IMR-90 (cell line): ENCODE results near the gene KIF16B. TPM values are rescaled to one million over a fixed set of nuclear protein-coding genes. Genes with fewer than 3 reads are reported as not detected.

Experiments used
- ATAC-seq: fragments of 200-7000 bp; cut with Tn5 transposase; 2 replicates; pipeline ENCODE4 v1.9.1; 2020; ENCODE audit warnings: low read depth, mild to moderate bottlenecking, moderate library complexity
- BruUV-seq: library from RNA; stranded (reverse); fragments of 400-500 nt; replicated peaks from 2 replicates; lab custom pipeline; 2021; lab: Mats Ljungman, UMichigan
- CTCF ChIA-PET: fragments of 300-600 bp; formaldehyde crosslinking; extraction: SDS; loops from one replicate; lab custom pipeline; 2021; ENCODE audit warnings: antibody characterized with exemption; lab: Yijun Ruan, JAX
- POLR2A ChIA-PET: fragments of 300-600 bp; sonication (Branson Sonifier 250); formaldehyde crosslinking; loops from one replicate; lab custom pipeline; 2022; ENCODE audit warnings: antibody characterized with exemption; ENCODE audit not compliant: unreplicated experiment; lab: Charles Lee
- DNase-seq: peaks from one replicate; pipeline ENCODE4 v3.0.0; 2013
- H2AFZ ChIP-seq: replicated peaks from 2 replicates; pipeline ENCODE3; 2013; ENCODE audit warnings: low read length, mild to moderate bottlenecking; ENCODE audit not compliant: poor library complexity
- H2AK5ac ChIP-seq: 2 replicates; pipeline ENCODE4 v1.6.1; 2013; ENCODE audit warnings: low read depth, low read length, inconsistent platforms
- H2AK9ac ChIP-seq: replicated peaks from 2 replicates; pipeline ENCODE3; 2013; ENCODE audit warnings: mild to moderate bottlenecking, low read depth, low read length, moderate library complexity; ENCODE audit not compliant: poor library complexity
- H2BK120ac ChIP-seq: 2 replicates; pipeline ENCODE4 v1.6.1; 2013; ENCODE audit warnings: low read depth, low read length, inconsistent platforms
- H2BK15ac ChIP-seq: 3 replicates; pipeline ENCODE4 v1.6.1; 2013; ENCODE audit warnings: low read depth, low read length, inconsistent platforms
- H2BK20ac ChIP-seq: 2 replicates; pipeline ENCODE4 v1.6.1; 2013; ENCODE audit warnings: low read depth, mild to moderate bottlenecking, inconsistent platforms, low read length, moderate library complexity
- H2BK5ac ChIP-seq: 2 replicates; pipeline ENCODE4 v1.6.1; 2013; ENCODE audit warnings: mild to moderate bottlenecking, low read depth, low read length, inconsistent platforms; ENCODE audit not compliant: poor library complexity, severe bottlenecking
- H3K14ac ChIP-seq: replicated peaks from 2 replicates; pipeline ENCODE4 v1.6.1; 2013; ENCODE audit warnings: low read depth, low read length, inconsistent platforms
- H3K18ac ChIP-seq: 2 replicates; pipeline ENCODE4 v1.6.1; 2013; ENCODE audit warnings: low read depth, low read length, control low read depth
- H3K23ac ChIP-seq: 2 replicates; pipeline ENCODE4 v1.6.1; 2013; ENCODE audit warnings: low read depth, low read length, inconsistent platforms
- H3K27ac ChIP-seq: 2 replicates; pipeline ENCODE4 v1.5.1; 2013; ENCODE audit warnings: mild to moderate bottlenecking, control low read depth, low read length; ENCODE audit not compliant: insufficient read depth
- H3K27me3 ChIP-seq: 2 replicates; pipeline ENCODE4 v1.6.1; 2013; ENCODE audit warnings: low read length; ENCODE audit not compliant: control insufficient read depth, insufficient read depth
- H3K36me3 ChIP-seq: 2 replicates; pipeline ENCODE4 v1.6.1; 2013; ENCODE audit warnings: low read length, mixed read lengths; ENCODE audit not compliant: control insufficient read depth, insufficient read depth
- H3K4ac ChIP-seq: 2 replicates; pipeline ENCODE4 v1.6.1; 2013; ENCODE audit warnings: low read depth, low read length, inconsistent platforms
- H3K4me1 ChIP-seq: 2 replicates; pipeline ENCODE4 v1.6.1; 2013; ENCODE audit warnings: low read length, mixed read lengths; ENCODE audit not compliant: control insufficient read depth, insufficient read depth
- H3K4me2 ChIP-seq: 2 replicates; pipeline ENCODE4 v1.6.1; 2013; ENCODE audit warnings: low read depth, mild to moderate bottlenecking, control low read depth, low read length, moderate library complexity
- H3K4me3 ChIP-seq: 2 replicates; pipeline ENCODE4 v1.5.1; 2013; ENCODE audit warnings: low read depth, mild to moderate bottlenecking, control low read depth, low read length, moderate library complexity; ENCODE audit not compliant: insufficient read depth
- H3K56ac ChIP-seq: 2 replicates; pipeline ENCODE4 v1.6.1; 2013; ENCODE audit warnings: low read length, inconsistent platforms; ENCODE audit not compliant: insufficient read depth; ENCODE audit errors: extremely low read depth
- H3K79me1 ChIP-seq, 2 experiments: 2 replicates each; pipeline ENCODE4 v1.6.1; 2013; ENCODE audit warnings: low read length in 2 of 2, inconsistent platforms in 1 of 2, low read depth in 1 of 2
- H3K9ac ChIP-seq: 2 replicates; pipeline ENCODE4 v1.6.1; 2013; ENCODE audit warnings: low read depth, low read length, control low read depth
- H3K9me1 ChIP-seq: 2 replicates; pipeline ENCODE4 v1.6.1; 2013; ENCODE audit warnings: low read length, inconsistent platforms; ENCODE audit not compliant: insufficient read depth
- H3K9me3 ChIP-seq: 2 replicates; pipeline ENCODE4 v1.6.1; 2013; ENCODE audit warnings: low read length; ENCODE audit not compliant: control insufficient read depth, insufficient read depth
- H4K20me1 ChIP-seq: 2 replicates; pipeline ENCODE4 v1.6.1; 2013; ENCODE audit warnings: low read length, inconsistent platforms; ENCODE audit not compliant: insufficient read depth
- H4K5ac ChIP-seq: 2 replicates; pipeline ENCODE4 v1.6.1; 2013; ENCODE audit warnings: mild to moderate bottlenecking, low read depth, low read length, control low read depth
- H4K8ac ChIP-seq, 2 experiments: 2 replicates each; pipeline ENCODE4 v1.6.1; 2013; ENCODE audit warnings: low read depth in 2 of 2, low read length in 2 of 2, control low read depth in 1 of 2, inconsistent platforms in 1 of 2
- H4K91ac ChIP-seq: 2 replicates; pipeline ENCODE4 v1.6.1; 2013; ENCODE audit warnings: low read depth, low read length, inconsistent platforms; ENCODE audit not compliant: insufficient read depth
- BHLHE40 ChIP-seq: fragments of 150-350 bp; IDR thresholded peaks from 2 replicates; pipeline ENCODE4 v1.6.1; 2016; ENCODE audit warnings: mild to moderate bottlenecking, low read depth, low read length
- CEBPB ChIP-seq: IDR thresholded peaks from 2 replicates; pipeline ENCODE4 v1.6.1; 2012; ENCODE audit warnings: low read depth, low read length, improper control_type of control experiment
- CHD1 ChIP-seq: IDR thresholded peaks from 2 replicates; pipeline ENCODE4 v1.6.1; 2012; ENCODE audit warnings: low read depth, low read length, improper control_type of control experiment
- CTCF ChIP-seq: conservative IDR thresholded peaks from 2 replicates; pipeline ENCODE4 v1.5.1; 2012; ENCODE audit warnings: mild to moderate bottlenecking, low read depth, low read length, improper control_type of control experiment
- ELK1 ChIP-seq: fragments of 150-350 bp; IDR thresholded peaks from 2 replicates; pipeline ENCODE4 v1.6.1; 2016; ENCODE audit warnings: low read depth, mild to moderate bottlenecking, low read length, moderate library complexity, borderline replicate concordance
- FOS ChIP-seq: fragments of 150-350 bp; IDR thresholded peaks from 2 replicates; pipeline ENCODE4 v1.6.1; 2016; ENCODE audit warnings: low read depth, low read length
- MAFK ChIP-seq: IDR thresholded peaks from 2 replicates; pipeline ENCODE4 v1.6.1; 2012; ENCODE audit warnings: low read depth, low read length, improper control_type of control experiment
- MAZ ChIP-seq: IDR thresholded peaks from 2 replicates; pipeline ENCODE4 v1.6.1; 2012; ENCODE audit warnings: low read depth, mild to moderate bottlenecking, low read length, improper control_type of control experiment, moderate library complexity, borderline replicate concordance
- MXI1 ChIP-seq: IDR thresholded peaks from 2 replicates; pipeline ENCODE4 v1.6.1; 2012; ENCODE audit warnings: low read depth, mild to moderate bottlenecking, low read length, moderate library complexity, borderline replicate concordance
- NFE2L2 ChIP-seq: fragments of 150-350 bp; IDR thresholded peaks from 2 replicates; pipeline ENCODE4 v1.6.1; 2016; ENCODE audit warnings: low read depth, mild to moderate bottlenecking, low read length
- POLR2A ChIP-seq: IDR thresholded peaks from 2 replicates; pipeline ENCODE4 v1.6.1; 2012; ENCODE audit warnings: mild to moderate bottlenecking, low read depth, low read length
- RAD21 ChIP-seq: IDR thresholded peaks from 2 replicates; pipeline ENCODE4 v1.6.1; 2012; ENCODE audit warnings: low read length, improper control_type of control experiment
- RCOR1 ChIP-seq: IDR thresholded peaks from 2 replicates; pipeline ENCODE4 v1.6.1; 2012; ENCODE audit warnings: mild to moderate bottlenecking, low read length, improper control_type of control experiment; ENCODE audit not compliant: insufficient replicate concordance
- RFX5 ChIP-seq: IDR thresholded peaks from 2 replicates; pipeline ENCODE4 v1.8.0; 2012; ENCODE audit warnings: low read depth, mild to moderate bottlenecking, low read length, moderate library complexity
- SMC3 ChIP-seq: fragments of 150-350 bp; IDR thresholded peaks from 2 replicates; pipeline ENCODE4 v1.6.1; 2016; ENCODE audit warnings: low read depth, mild to moderate bottlenecking, antibody characterized with exemption, low read length, moderate library complexity
- USF2 ChIP-seq: fragments of 150-350 bp; IDR thresholded peaks from 2 replicates; pipeline ENCODE4 v1.6.1; 2017; ENCODE audit warnings: mild to moderate bottlenecking, antibody characterized with exemption, low read length, low read depth
- WGBS, 2 experiments: methylation state at CpG; one replicate each; pipeline versions ENCODE4 v1.1.5 to v1.1.7; 2013; ENCODE audit warnings: missing lambda C conversion rate in 2 of 2; ENCODE audit not compliant: insufficient read length in 1 of 2; ENCODE audit errors: extremely low coverage in 2 of 2; 5-methylcytosine and 5-hydroxymethylcytosine counted together
- dilution Hi-C: fragments of 300-500 bp; cut with HindIII; formaldehyde crosslinking; loops from one replicate; pipeline ENCODE4 v1.14.3; 2018; ENCODE audit warnings: low sequenced_read_pairs; ENCODE audit not compliant: unreplicated experiment
- in situ Hi-C: fragments of 300-500 bp; cut with MboI; formaldehyde crosslinking; loops from 3 replicates; pipeline ENCODE4 v1.14.3; 2019; ENCODE audit warnings: low sequenced_read_pairs, inconsistent platforms, mixed read lengths
- intact Hi-C: fragments of 100-400 bp; cut with micrococcal nuclease; formaldehyde crosslinking; loops from 2 replicates; pipeline ENCODE4 v1.10.0; 2022
- polyA plus RNA-seq, 3 experiments: library from polyadenylated mRNA; depleted of rRNA; stranded (reverse); fragments of >200 nt; gene quantifications; 2 replicates each; pipeline ENCODE4 v1.2.3, GENCODE V29; 2012; ENCODE audit warnings: low replicate concordance in 1 of 3
- total RNA-seq: library from RNA; depleted of rRNA; stranded (reverse); fragments of >200 nt; gene quantifications from 2 replicates; pipeline ENCODE4 v1.2.3, GENCODE V29; 2012

KIF16B gene
- total and polyA plus RNA-seq, 2 of the 4 experiments (the other 2 are of a cell fraction): 4.7 to 10.0 TPM

GRCh38 chr20:16581241-16581640, 8.0 kb upstream of the KIF16B start:
- peaks cover under 1% of the 10 kb centered on the region; the same call in 1 of the 2 replicates for H3K27me3 ChIP-seq
- no peak overlapping the region for H3K9ac ChIP-seq
- no peak overlapping the region for H3K4ac ChIP-seq
- no peak overlapping the region for H4K91ac ChIP-seq
- no peak overlapping the region for H4K5ac ChIP-seq
- POLR2A ChIA-PET: no interaction called here
- no peaks in the 10 kb centered on the region for H4K20me1 ChIP-seq
- CTCF ChIA-PET: no interaction called here
- H3K27ac ChIP-seq: no peak overlapping the region
- BruUV-seq: no TSS peak
- no peak overlapping the region for H2AK9ac ChIP-seq
- dilution Hi-C loops (no loop called here), intact Hi-C loops (loop anchor here (5.0 kb wide), 1 partner anchor 36 kb away; no protein-coding TSS in a partner anchor), in situ Hi-C loops (no loop called here)
- H2AFZ ChIP-seq: no peak overlapping the region
- no peaks in the 10 kb centered on the region for H3K9me3 ChIP-seq
- H3K9me1 ChIP-seq: 0 out of 2 replicates have a peak, but pooled peaks cover 4% of the 10 kb centered on the region
- DNase-seq (no peak), ATAC-seq (no peak)
- no peak overlapping the region for H3K18ac ChIP-seq
- H2BK20ac ChIP-seq: no peak overlapping the region
- no peak overlapping the region for H4K8ac ChIP-seq
- no CpG with 5 or more reads among the region's 2 CpGs for WGBS, 2 experiments
- no peak overlapping the region for H3K4me3 ChIP-seq
- H3K36me3 ChIP-seq: no peaks in the 10 kb centered on the region
- TF ChIP-seq MAFK: no peak
- no peak for TF ChIP-seq RAD21
- no peak for TF ChIP-seq RFX5
- TF ChIP-seq FOS: no peak
- TF ChIP-seq CEBPB: no peak
- no peak for TF ChIP-seq ELK1
- no peak for TF ChIP-seq CHD1
- no peak for TF ChIP-seq BHLHE40
- TF ChIP-seq POLR2A: no peak
- no peak for TF ChIP-seq NFE2L2
- no peak for TF ChIP-seq RCOR1
- no peak for TF ChIP-seq MAZ
- no peak for TF ChIP-seq CTCF
- TF ChIP-seq MXI1: no peak
- TF ChIP-seq SMC3: no peak
- no peak for TF ChIP-seq USF2
- H3K4me2 ChIP-seq: no peak overlapping the region
- H3K56ac ChIP-seq: no peak overlapping the region
- no peak overlapping the region for H2AK5ac ChIP-seq
- no peak overlapping the region for H3K23ac ChIP-seq
- no peaks in the 10 kb centered on the region for H3K79me1 ChIP-seq
- H2BK15ac ChIP-seq: no peak overlapping the region
- no peak overlapping the region for H2BK120ac ChIP-seq
- H2BK5ac ChIP-seq: no peak overlapping the region
- no peak overlapping the region for H3K14ac ChIP-seq
- H3K4me1 ChIP-seq: peaks cover 6% of the 10 kb centered on the region
